HepG2 (cell line): ENCODE data around the gene PTGR3. TPM values are rescaled to one million over a fixed set of nuclear protein-coding genes. Genes with fewer than 3 reads are reported as not detected.

Experiments used
- ATAC-seq: fragments of 200-7000 bp; cut with Tn5 transposase; 3 replicates; pipeline ENCODE4 v1.9.1; 2020; ENCODE audit warnings: mild to moderate bottlenecking, moderate library complexity
- BruUV-seq: library from RNA; stranded (reverse); fragments of 400-500 nt; replicated peaks from 2 replicates; lab custom pipeline; 2021; lab: Mats Ljungman, UMichigan
- CTCF ChIA-PET: fragments of 300-600 bp; formaldehyde crosslinking; extraction: SDS; loops from one replicate; lab custom pipeline; 2021; ENCODE audit warnings: low total read pairs, inconsistent platforms, low intra/inter-chr PET ratio; lab: Yijun Ruan, JAX
- POLR2A ChIA-PET: fragments of 350-600 bp; sonication (Branson Sonifier 250); formaldehyde crosslinking; loops from one replicate; lab custom pipeline; 2020; ENCODE audit warnings: antibody characterized with exemption, inconsistent platforms; lab: Yijun Ruan, JAX
- DNase-seq: peaks from one replicate; pipeline ENCODE4 v3.0.0-alpha.2; 2015; ENCODE audit warnings: low spot score
- FAIRE-seq: peaks from 3 replicates; lab custom pipeline; 2011; peaks lifted over from hg19 to GRCh38; lab: Jason Lieb, UNC
- H2AFZ ChIP-seq: one replicate; pipeline ENCODE4 v1.6.1; 2011; ENCODE audit warnings: low read length, inconsistent platforms
- H3K27ac ChIP-seq: fragments of 300-600 bp; 3 replicates; pipeline ENCODE4 v1.8.0; 2011; ENCODE audit warnings: mixed run types, mild to moderate bottlenecking, mixed read lengths, low read length, inconsistent platforms; ENCODE audit not compliant: insufficient read depth; ENCODE audit errors: extremely low read length
- H3K27me3 ChIP-seq, 2 experiments: fragments of 200-600 bp in 1 of 2; 2 replicates in 1 of 2; 3 replicates in 1 of 2; pipeline versions ENCODE4 v1.6.0 to v1.8.0; 2011; ENCODE audit warnings: low read length in 2 of 2, mild to moderate bottlenecking in 2 of 2, moderate library complexity in 2 of 2, inconsistent platforms in 1 of 2; ENCODE audit not compliant: insufficient read depth in 2 of 2, control insufficient read depth in 1 of 2
- H3K36me3 ChIP-seq, 2 experiments: fragments of 200-600 bp in 1 of 2; replicated peaks in 1 of 2; 2 replicates in 1 of 2; 3 replicates in 1 of 2; pipeline versions ENCODE4 v1.5.1 to v1.8.0; 2011; ENCODE audit warnings: low read length in 2 of 2, inconsistent platforms in 1 of 2; ENCODE audit not compliant: insufficient read depth in 2 of 2, control insufficient read depth in 1 of 2
- H3K4me1 ChIP-seq: 2 replicates; pipeline ENCODE4 v1.5.1; 2012; ENCODE audit warnings: low read length, inconsistent platforms; ENCODE audit not compliant: insufficient read depth
- H3K4me2 ChIP-seq: 2 replicates; pipeline ENCODE4 v1.6.0; 2011; ENCODE audit warnings: low read depth, low read length, inconsistent platforms
- H3K4me3 ChIP-seq, 3 experiments: fragments of 200-600 bp in 1 of 3; sonication (generic), shearing (Covaris generic) in 1 of 3; replicated peaks in 1 of 3; 2 replicates each; pipeline ENCODE4 v1.5.1; 2011 to 2016; ENCODE audit warnings: low read length in 3 of 3, inconsistent platforms in 2 of 3, low read depth in 2 of 3, mild to moderate bottlenecking in 2 of 3, control low read depth in 1 of 3, mixed read lengths in 1 of 3; ENCODE audit not compliant: insufficient read depth in 1 of 3
- H3K79me2 ChIP-seq: one replicate; pipeline ENCODE4 v1.6.1; 2011; ENCODE audit warnings: low read length, inconsistent platforms; ENCODE audit not compliant: insufficient read depth
- H3K9ac ChIP-seq: 2 replicates; pipeline ENCODE4 v1.6.0; 2011; ENCODE audit warnings: mild to moderate bottlenecking, low read depth, low read length, inconsistent platforms; ENCODE audit not compliant: insufficient read depth
- H3K9me3 ChIP-seq: 2 replicates; pipeline ENCODE4 v1.5.1; 2012; ENCODE audit warnings: mild to moderate bottlenecking, low read length
- H4K20me1 ChIP-seq: 2 replicates; pipeline ENCODE4 v1.6.0; 2011; ENCODE audit warnings: inconsistent platforms, mild to moderate bottlenecking, low read length, moderate library complexity; ENCODE audit not compliant: insufficient read depth
- AGO2 ChIP-seq: fragments of 200-400 bp; formaldehyde crosslinking; optimal IDR thresholded peaks from 2 replicates; pipeline ENCODE3; 2017; ENCODE audit warnings: mild to moderate bottlenecking, low read depth, low read length, moderate library complexity
- CREB1 ChIP-seq, 2 experiments: fragments of 450-650 bp in 1 of 2; IDR thresholded peaks; 2 replicates each; pipeline ENCODE4 v1.6.1; 2016 to 2017; ENCODE audit warnings: control low read depth in 1 of 2, mild to moderate bottlenecking in 1 of 2, missing compliant biosample characterization in 1 of 2, missing genetic modification characterization in 1 of 2
- IRF2 ChIP-seq: IDR thresholded peaks from 2 replicates; pipeline ENCODE4 v1.6.1; 2018; ENCODE audit warnings: missing genetic modification reagents, missing compliant biosample characterization
- PLRG1 ChIP-seq: fragments of 450-650 bp; conservative IDR thresholded peaks from 2 replicates; pipeline ENCODE4 v1.6.1; 2016
- RXRA ChIP-seq: sonication (generic); formaldehyde crosslinking; IDR thresholded peaks from 2 replicates; pipeline ENCODE4 v1.5.1; 2020; ENCODE audit warnings: missing genetic modification reagents
- SAFB2 ChIP-seq: sonication (generic); formaldehyde crosslinking; IDR thresholded peaks from 2 replicates; pipeline ENCODE4 v1.5.1; 2020; ENCODE audit warnings: missing genetic modification reagents, low read depth, mild to moderate bottlenecking, borderline replicate concordance
- SP2 ChIP-seq: sonication (generic); formaldehyde crosslinking; IDR thresholded peaks from 2 replicates; pipeline ENCODE4 v1.5.1; 2020; ENCODE audit warnings: mild to moderate bottlenecking, missing genetic modification reagents
- TCF12 ChIP-seq, 2 experiments: fragments of 450-650 bp in 1 of 2; sonication (generic) in 1 of 2; formaldehyde crosslinking in 1 of 2; IDR thresholded peaks; 2 replicates each; pipeline versions ENCODE4 v1.6.1 to v1.8.0; 2017 to 2022; ENCODE audit warnings: antibody characterized with exemption in 1 of 2, mild to moderate bottlenecking in 1 of 2, missing genetic modification reagents in 1 of 2, moderate library complexity in 1 of 2
- ZNF776 ChIP-seq: sonication (generic); formaldehyde crosslinking; IDR thresholded peaks from 2 replicates; pipeline ENCODE4 v1.4.0; 2020; ENCODE audit warnings: mild to moderate bottlenecking, missing genetic modification reagents
- WGBS: methylation state at CpG from one replicate; pipeline ENCODE4 v1.1.6; 2017; ENCODE audit warnings: low lambda C conversion rate; 5-methylcytosine and 5-hydroxymethylcytosine counted together
- in situ Hi-C: cut with HindIII; loops from 2 replicates; pipeline ENCODE4 v1.10.0; 2017; ENCODE audit warnings: low pct_unique_long_range_greater_than_20kb; ENCODE audit not compliant: extremely low pct_ligation_motif_present
- intact Hi-C: fragments of 100-400 bp; cut with micrococcal nuclease; formaldehyde crosslinking; loops from one replicate; pipeline ENCODE4 v1.10.0; 2022; ENCODE audit not compliant: unreplicated experiment
- polyA plus RNA-seq, 8 experiments: library from polyadenylated mRNA; depleted of rRNA in 3 of 8; stranded (reverse) in 7 of 8; unstranded in 1 of 8; fragments of >200 nt; fragmentation: Illumina TruSeq in 4 of 8; extraction: Trizol in 4 of 8; gene quantifications; 2 replicates each; pipeline versions ENCODE4 v1.2.1 to v1.2.3, GENCODE V29; 2011 to 2016; ENCODE audit warnings: low read depth in 4 of 8, missing spikeins in 1 of 8, mixed read lengths in 1 of 8; ENCODE audit not compliant: insufficient read depth in 1 of 8
- total RNA-seq, 5 experiments: library from RNA; depleted of rRNA; stranded (reverse); fragments of >200 nt; fragmentation: Illumina TruSeq; extraction: Trizol; gene quantifications; 2 replicates each; pipeline ENCODE4 v1.2.3, GENCODE V29; 2016; ENCODE audit warnings: low read depth in 1 of 5

PTGR3 gene
- total and polyA plus RNA-seq, 2 of the 13 experiments (the other 11 are each of a cell fraction or from before 2014, with no cell fraction given): 11.5 to 25.3 TPM

DNA sequence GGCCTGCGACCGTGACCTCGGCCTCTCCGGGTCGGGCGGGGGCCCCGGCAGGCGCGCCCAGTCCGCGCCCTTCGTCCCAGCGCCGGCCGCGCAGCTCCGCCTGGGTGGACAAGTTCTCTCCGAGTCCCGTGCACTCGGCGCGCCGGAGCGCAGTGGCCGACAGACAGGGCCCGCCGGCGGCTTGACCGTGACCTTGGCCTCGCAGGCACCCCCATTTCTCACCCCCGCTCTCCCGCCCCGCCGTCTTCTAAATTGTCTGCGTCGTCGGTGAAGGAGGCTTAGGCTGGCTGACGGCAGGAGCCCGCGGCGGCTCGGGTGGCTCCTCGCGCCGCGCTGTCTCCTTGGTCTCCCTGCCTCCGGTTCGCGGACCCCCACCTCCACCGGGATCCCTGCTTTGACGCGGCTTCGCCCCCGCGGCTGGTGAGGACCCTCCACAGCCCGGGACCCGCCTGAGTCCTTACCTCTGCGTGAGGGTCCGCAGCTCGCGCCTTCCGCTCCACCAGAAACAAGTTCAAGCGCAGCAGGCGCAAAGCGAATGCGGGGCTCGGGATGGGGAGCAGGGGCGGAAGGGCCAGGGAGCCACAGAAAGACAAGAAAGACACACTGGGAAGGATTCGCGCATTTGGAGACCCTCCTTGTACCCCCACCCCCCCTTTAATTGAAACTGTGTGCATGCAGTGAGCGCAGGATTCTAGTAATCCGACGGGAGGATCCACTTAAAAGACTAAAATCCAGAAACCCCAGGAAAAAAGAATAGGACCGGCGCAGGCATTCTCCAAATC is 4.0 kb downstream of the PTGR3 start:
- ChIA-PET CTCF (no interaction called here), POLR2A (no interaction called here)
- peaks cover 11% of the 10 kb centered on the region; the same call in 1 of the 2 replicates for H4K20me1 ChIP-seq
- H3K79me2 ChIP-seq: peaks cover 54% of the 10 kb centered on the region
- TF ChIP-seq SAFB2 (CRISPR knock-in tag) (no peak), AGO2 (peak; percentile 28)
- H3K9ac ChIP-seq: no peak overlapping the region
- DNase-seq: no peak
- no peak overlapping the region for H3K4me3 ChIP-seq
- H3K4me2 ChIP-seq: no peak overlapping the region
- no TSS peak for BruUV-seq
- peaks cover 21% of the 10 kb centered on the region for H3K4me1 ChIP-seq
- H2AFZ ChIP-seq: no peak overlapping the region
- intact Hi-C loops (loop anchor here (5.0 kb wide), 1 partner anchor 43 kb away; no protein-coding TSS in a partner anchor), in situ Hi-C loops (loop anchor here (25.0 kb wide), 1 partner anchor 918 kb away; the partner anchor contains the start of gene CYB5A)
- 98% methylated on average over 70 of the region's 75 CpGs for WGBS
- peaks cover 2 to 13% of the 10 kb centered on the region in 2 experiments; a peak in 3 of 5 replicates for H3K36me3 ChIP-seq
- ATAC-seq: no peak
- H3K27ac ChIP-seq: no peak overlapping the region
- H3K27me3 ChIP-seq: no peaks in the 10 kb centered on the region; a peak in 2 of 5 replicates
- no peak for FAIRE-seq
- H3K9me3 ChIP-seq: no peaks in the 10 kb centered on the region

DNA sequence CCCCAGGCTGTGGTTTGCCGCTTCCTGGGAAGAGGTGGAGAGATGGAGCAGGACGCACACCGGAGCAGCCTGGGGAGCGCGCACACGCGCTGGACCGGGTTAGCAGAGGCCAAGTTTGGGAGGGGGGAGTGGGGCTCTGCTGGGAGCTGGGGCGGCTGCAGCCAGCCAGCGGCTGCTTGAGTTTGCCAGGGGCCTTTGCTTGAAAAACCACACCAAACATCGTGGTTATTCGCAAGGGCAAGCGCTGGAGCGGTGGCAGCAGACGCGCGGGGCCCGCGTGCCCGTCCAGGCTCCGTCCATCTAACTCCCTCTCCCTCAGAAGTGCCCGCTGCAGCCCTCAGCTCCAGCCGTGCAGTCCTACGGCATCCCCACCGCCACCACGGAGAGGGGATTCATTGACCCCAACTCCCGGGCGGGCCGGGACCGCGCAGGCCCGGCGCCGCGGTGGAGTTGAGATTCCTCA is 4.6 kb downstream of the PTGR3 start:
- in situ Hi-C loops (loop anchor here (25.0 kb wide), 1 partner anchor 917 kb away; the partner anchor contains the start of gene CYB5A), intact Hi-C loops (no loop called here)
- H3K9me3 ChIP-seq: no peaks in the 10 kb centered on the region
- no peaks in the 10 kb centered on the region; a peak in 2 of 5 replicates for H3K27me3 ChIP-seq
- no TSS peak for BruUV-seq
- over 99% methylated on average over 23 of the region's 35 CpGs for WGBS
- no peak overlapping the region for H3K4me3 ChIP-seq
- POLR2A ChIA-PET: no interaction called here
- H3K4me2 ChIP-seq: no peak overlapping the region
- no peak overlapping the region for H3K27ac ChIP-seq
- H2AFZ ChIP-seq: no peak overlapping the region
- TF ChIP-seq TCF12 (IDR thresholded peaks at IDR 0.05): no peak
- TF ChIP-seq TCF12 (CRISPR knock-in tag; IDR thresholded peaks at IDR 0.05): no peak
- no peak for TF ChIP-seq RXRA (CRISPR knock-in tag)
- no peak for TF ChIP-seq SP2
- TF ChIP-seq CREB1 (IDR thresholded peaks at IDR 0.05): no peak
- TF ChIP-seq CREB1 (CRISPR knock-in tag; IDR thresholded peaks at IDR 0.05): no peak
- TF ChIP-seq AGO2: peak; percentile 7
- no peak for TF ChIP-seq ZNF776 (CRISPR knock-in tag)
- TF ChIP-seq IRF2 (CRISPR knock-in tag): no peak
- no peak for TF ChIP-seq PLRG1
- TF ChIP-seq, all 625 proteins: peak for 1
- FAIRE-seq: no peak
- peaks cover 21% of the 10 kb centered on the region for H3K4me1 ChIP-seq
- H3K79me2 ChIP-seq: peaks cover 54% of the 10 kb centered on the region
- ATAC-seq: no peak
- peaks cover 11% of the 10 kb centered on the region; the same call in 1 of the 2 replicates for H4K20me1 ChIP-seq
- peaks cover 2 to 13% of the 10 kb centered on the region in 2 experiments; a peak in 4 of 5 replicates for H3K36me3 ChIP-seq
- CTCF ChIA-PET: no interaction called here
- no peak for DNase-seq
- H3K9ac ChIP-seq: no peak overlapping the region
